SK-N-SH (cell line): ENCODE results near the gene FTO. TPM values are rescaled to one million over a fixed set of nuclear protein-coding genes. Genes with fewer than 3 reads are reported as not detected.

ENCODE experiments used
- CTCF ChIA-PET: fragments of 300-600, 350-600 bp; formaldehyde crosslinking; extraction: SDS; loops from one replicate; lab custom pipeline; 2021; lab: Yijun Ruan, JAX
- POLR2A ChIA-PET: fragments of 350-600 bp; sonication (Branson Sonifier 250); formaldehyde crosslinking; extraction: SDS; loops from one replicate; lab custom pipeline; 2020; ENCODE audit warnings: antibody characterized with exemption, inconsistent platforms; lab: Yijun Ruan, JAX
- DNase-seq: peaks from one replicate; pipeline ENCODE4 v3.0.0; 2012
- H2AFZ ChIP-seq: fragments of 200-600 bp; sonication (generic); 2 replicates; pipeline ENCODE4 v1.8.1; 2016; ENCODE audit warnings: antibody characterized with exemption, mild to moderate bottlenecking, low read depth
- H3F3A ChIP-seq: fragments of 200-600 bp; sonication (generic); replicated peaks from 2 replicates; pipeline ENCODE3; 2016; ENCODE audit warnings: antibody characterized with exemption, mild to moderate bottlenecking; ENCODE audit not compliant: insufficient read depth
- H3K27ac ChIP-seq, 2 experiments: fragments of 200-500 bp in 1 of 2; fragments of 200-600 bp in 1 of 2; sonication (Bioruptor generic) in 1 of 2; sonication (generic), shearing (Covaris generic) in 1 of 2; 2 replicates each; pipeline versions ENCODE4 v1.5.1 to v1.6.1; 2014 to 2016; ENCODE audit warnings: low read depth in 2 of 2, inconsistent platforms in 1 of 2, low read length in 1 of 2, mild to moderate bottlenecking in 1 of 2, mixed read lengths in 1 of 2
- H3K27me3 ChIP-seq: fragments of 200-600 bp; sonication (generic), shearing (Covaris generic); 2 replicates; pipeline ENCODE4 v1.6.1; 2016; ENCODE audit warnings: mixed run types; ENCODE audit not compliant: insufficient read depth
- H3K36me3 ChIP-seq, 2 experiments: fragments of 200-500 bp in 1 of 2; fragments of 200-600 bp in 1 of 2; sonication (Bioruptor generic) in 1 of 2; sonication (generic) in 1 of 2; replicated peaks in 1 of 2; 2 replicates each; pipeline versions ENCODE3 to v1.5.1; 2014 to 2016; ENCODE audit warnings: low read length in 1 of 2, mild to moderate bottlenecking in 1 of 2; ENCODE audit not compliant: insufficient read depth in 2 of 2, control insufficient read depth in 1 of 2
- H3K4me1 ChIP-seq, 2 experiments: fragments of 200-500 bp in 1 of 2; fragments of 200-600 bp in 1 of 2; sonication (Bioruptor generic) in 1 of 2; sonication (generic), shearing (Covaris generic) in 1 of 2; 2 replicates each; pipeline versions ENCODE4 v1.5.1 to v1.6.1; 2014 to 2016; ENCODE audit warnings: low read depth in 1 of 2, low read length in 1 of 2, mixed run types in 1 of 2; ENCODE audit not compliant: insufficient read depth in 2 of 2, control insufficient read depth in 1 of 2
- H3K4me2 ChIP-seq: fragments of 200-600 bp; sonication (generic), shearing (Covaris generic); 2 replicates; pipeline ENCODE4 v1.6.1; 2017; ENCODE audit warnings: mixed run types
- H3K4me3 ChIP-seq, 2 experiments: fragments of 200-500 bp in 1 of 2; fragments of 200-600 bp in 1 of 2; sonication (Bioruptor generic) in 1 of 2; sonication (generic), shearing (Covaris generic) in 1 of 2; 2 replicates each; pipeline versions ENCODE4 v1.5.1 to v1.8.1; 2014 to 2016; ENCODE audit warnings: low read depth in 2 of 2, inconsistent platforms in 1 of 2, low read length in 1 of 2, mild to moderate bottlenecking in 1 of 2, mixed read lengths in 1 of 2, moderate library complexity in 1 of 2
- H3K79me2 ChIP-seq: fragments of 200-600 bp; sonication (generic); 2 replicates; pipeline ENCODE4 v1.8.1; 2017; ENCODE audit warnings: mild to moderate bottlenecking; ENCODE audit not compliant: insufficient read depth
- H3K9ac ChIP-seq: fragments of 200-600 bp; sonication (generic); 2 replicates; pipeline ENCODE4 v1.6.1; 2017; ENCODE audit warnings: mixed run types
- H3K9me2 ChIP-seq: fragments of 200-600 bp; sonication (generic); 2 replicates; pipeline ENCODE4 v1.6.1; 2017; ENCODE audit warnings: mixed run types
- H3K9me3 ChIP-seq: fragments of 200-600 bp; sonication (generic); 2 replicates; pipeline ENCODE4 v1.6.1; 2017; ENCODE audit warnings: mixed run types, mild to moderate bottlenecking, moderate library complexity
- H4K20me1 ChIP-seq: fragments of 200-600 bp; sonication (generic); 2 replicates; pipeline ENCODE4 v1.6.1; 2017; ENCODE audit warnings: mild to moderate bottlenecking, mixed run types; ENCODE audit not compliant: insufficient read depth
- CTCF ChIP-seq: fragments of 200-600 bp; sonication (generic); IDR thresholded peaks from 2 replicates; pipeline ENCODE4 v1.6.1; 2017; ENCODE audit warnings: antibody characterized with exemption, mild to moderate bottlenecking, moderate library complexity
- ELF1 ChIP-seq: IDR thresholded peaks from 2 replicates; pipeline ENCODE4 v1.4.0; 2012
- FOXJ3 ChIP-seq: sonication (generic); formaldehyde crosslinking; IDR thresholded peaks from 2 replicates; pipeline ENCODE4 v1.5.1; 2020; ENCODE audit warnings: mild to moderate bottlenecking, missing genetic modification reagents
- FOXM1 ChIP-seq: IDR thresholded peaks from 2 replicates; pipeline ENCODE4 v1.4.0; 2012; ENCODE audit warnings: low read depth, mild to moderate bottlenecking
- GATA2 ChIP-seq: sonication (generic); formaldehyde crosslinking; IDR thresholded peaks from 2 replicates; pipeline ENCODE4 v1.5.0; 2020; ENCODE audit warnings: mild to moderate bottlenecking, missing genetic modification reagents
- IRF3 ChIP-seq: fragments of 150-350 bp; IDR thresholded peaks from 2 replicates; pipeline ENCODE4 v1.6.1; 2016; ENCODE audit warnings: mild to moderate bottlenecking, low read depth, low read length
- JUND ChIP-seq: IDR thresholded peaks from 2 replicates; pipeline ENCODE4 v1.4.0; 2012
- MAX ChIP-seq: IDR thresholded peaks from 2 replicates; pipeline ENCODE4 v1.4.0; 2012; ENCODE audit warnings: low read depth
- MXI1 ChIP-seq: IDR thresholded peaks from 2 replicates; pipeline ENCODE4 v1.6.1; 2012; ENCODE audit warnings: mild to moderate bottlenecking, low read depth, low read length, improper control_type of control experiment
- NRF1 ChIP-seq: IDR thresholded peaks from 2 replicates; pipeline ENCODE4 v1.6.1; 2012; ENCODE audit warnings: low read depth, mild to moderate bottlenecking, low read length
- PBX3 ChIP-seq: IDR thresholded peaks from 2 replicates; pipeline ENCODE4; 2012
- RAD21 ChIP-seq: IDR thresholded peaks from 2 replicates; pipeline ENCODE4 v1.6.1; 2012; ENCODE audit warnings: mild to moderate bottlenecking, low read length
- RFX5 ChIP-seq: IDR thresholded peaks from 2 replicates; pipeline ENCODE4 v1.6.1; 2012; ENCODE audit warnings: mild to moderate bottlenecking, improper control_type of control experiment, low read length
- SMC3 ChIP-seq: IDR thresholded peaks from 2 replicates; pipeline ENCODE4 v1.6.1; 2012; ENCODE audit warnings: low read depth, low read length, improper control_type of control experiment
- TCF12 ChIP-seq: IDR thresholded peaks from 2 replicates; pipeline ENCODE4 v1.4.0; 2012
- TEAD4 ChIP-seq: IDR thresholded peaks from 2 replicates; pipeline ENCODE4 v1.4.0; 2012; ENCODE audit warnings: mild to moderate bottlenecking, borderline replicate concordance; ENCODE audit not compliant: insufficient read depth
- USF1 ChIP-seq: IDR thresholded peaks from 2 replicates; pipeline ENCODE4 v1.4.0; 2012; ENCODE audit warnings: low read depth, borderline replicate concordance
- YY1 ChIP-seq: IDR thresholded peaks from 2 replicates; pipeline ENCODE4 v1.4.0; 2012; ENCODE audit warnings: low read depth, mild to moderate bottlenecking
- ZBTB33 ChIP-seq: IDR thresholded peaks from 2 replicates; pipeline ENCODE4 v1.4.0; 2012; ENCODE audit warnings: low read depth, borderline replicate concordance
- WGBS: methylation state at CpG from one replicate; pipeline ENCODE4 v1.1.6; 2017; ENCODE audit warnings: low lambda C conversion rate; 5-methylcytosine and 5-hydroxymethylcytosine counted together
- polyA plus RNA-seq, 3 experiments: library from polyadenylated mRNA; depleted of rRNA; stranded (reverse); fragments of >200 nt; gene quantifications; 2 replicates each; pipeline ENCODE4 v1.2.3, GENCODE V29; 2012

FTO gene
- polyA plus RNA-seq, 1 of the 3 experiments (the other 2 are of a cell fraction): 41.2 TPM

GRCh38 chr16:53726625-53727024, 22.7 kb downstream of the FTO start:
- H3K9me3 ChIP-seq: no peaks in the 10 kb centered on the region
- H3K4me1 ChIP-seq: no peaks in the 10 kb centered on the region; a peak in 1 of 4 replicates
- no peaks in the 10 kb centered on the region for H3F3A ChIP-seq
- 0 out of 2 replicates have a peak, but pooled peaks cover 13% of the 10 kb centered on the region for H4K20me1 ChIP-seq
- CTCF ChIA-PET: no interaction called here
- peaks cover 0 to 4% of the 10 kb centered on the region in 2 experiments for H3K36me3 ChIP-seq
- POLR2A ChIA-PET: no interaction called here
- H2AFZ ChIP-seq: no peak overlapping the region
- peaks cover 65% of the 10 kb centered on the region for H3K79me2 ChIP-seq
- H3K27ac ChIP-seq: no peak overlapping the region
- no peak overlapping the region for H3K4me2 ChIP-seq
- no peak overlapping the region for H3K4me3 ChIP-seq
- H3K9ac ChIP-seq: no peak overlapping the region
- TF ChIP-seq CTCF (no peak), RFX5 (no peak), JUND (no peak), MAX (no peak), RAD21 (no peak), NRF1 (no peak), USF1 (no peak), TCF12 (no peak), FOXJ3 (no peak), YY1 (no peak), ELF1 (no peak), FOXM1 (no peak), IRF3 (no peak), GATA2 (CRISPR knock-in tag) (no peak), SMC3 (no peak), TEAD4 (no peak), MXI1 (no peak)
- TF ChIP-seq, all 33 proteins: peak for 0
- Histone ChIP-seq H3K9me2 (no peaks in the 10 kb centered on the region), H3K27me3 (no peaks in the 10 kb centered on the region)
- DNase-seq: no peak

GRCh38 chr16:53730693-53731092, 26.7 kb downstream of the FTO start:
- Histone ChIP-seq H3K79me2 (peaks cover 42% of the 10 kb centered on the region), H3K9ac (no peak overlapping the region), H2AFZ (no peak overlapping the region), H3K9me2 (no peaks in the 10 kb centered on the region), H3K36me3 (no peaks in the 10 kb centered on the region), H4K20me1 (0 out of 2 replicates have a peak, but pooled peaks cover 8% of the 10 kb centered on the region), H3F3A (no peaks in the 10 kb centered on the region), H3K4me2 (no peak overlapping the region), H3K4me1 (peaks cover 0 to 2% of the 10 kb centered on the region in 2 experiments; a peak in 2 of 4 replicates), H3K27ac (no peak overlapping the region), H3K4me3 (no peak overlapping the region), H3K27me3 (no peaks in the 10 kb centered on the region), H3K9me3 (no peaks in the 10 kb centered on the region)
- DNase-seq: no peak
- ChIA-PET CTCF (interaction anchor here (1.4 kb wide), 1 partner anchor 12 kb away, joined by 8 read pairs; no protein-coding TSS in a partner anchor), POLR2A (no interaction called here)
- 94% methylated on average over 3 of the region's 3 CpGs for WGBS
- TF ChIP-seq PBX3 (no peak), ZBTB33 (no peak), IRF3 (no peak), NRF1 (no peak), CTCF (no peak)
